Natural killer cell (primary cell): ENCODE measurements around the gene TRMT1L. TPM values are rescaled to one million over a fixed set of nuclear protein-coding genes. Genes with fewer than 3 reads are reported as not detected.
A peak's percentile ranks its signal among the peaks of the same experiment; 100 is the strongest.

ENCODE experiments used
- ATAC-seq, 3 donors: fragments of 150-1000 bp in 2 of 3; fragments of 200-7000 bp in 1 of 3; cut with Tn5 transposase; 1 replicate in 1 of 3; 2 replicates in 2 of 3; pipeline ENCODE4 v1.10.0; 2021; ENCODE audit warnings: mild to moderate bottlenecking in 2 of 3, moderate library complexity in 2 of 3
- DNase-seq, 2 donors: peaks; one replicate each; pipeline versions ENCODE4 v3.0.0 to v3.0.0-alpha.2; 2013 to 2021; ENCODE audit warnings: mixed read lengths in 1 of 2
- H3K27ac ChIP-seq: one replicate; pipeline ENCODE4 v1.5.1; 2013; ENCODE audit warnings: mild to moderate bottlenecking, low read length
- H3K27me3 ChIP-seq: one replicate; pipeline ENCODE4 v1.6.1; 2013; ENCODE audit warnings: low read length; ENCODE audit not compliant: control insufficient read depth, insufficient read depth
- H3K36me3 ChIP-seq: one replicate; pipeline ENCODE4 v1.6.1; 2013; ENCODE audit warnings: low read length; ENCODE audit not compliant: control insufficient read depth, insufficient read depth
- H3K4me1 ChIP-seq: one replicate; pipeline ENCODE4 v1.6.1; 2013; ENCODE audit warnings: low read length; ENCODE audit not compliant: control insufficient read depth, insufficient read depth
- H3K4me3 ChIP-seq: one replicate; pipeline ENCODE4 v1.5.1; 2013; ENCODE audit warnings: low read length
- H3K9me3 ChIP-seq: one replicate; pipeline ENCODE4 v1.6.1; 2013; ENCODE audit warnings: low read length; ENCODE audit not compliant: control insufficient read depth, insufficient read depth
- H3K27ac Mint-ChIP-seq, 2 donors: one replicate each; pipeline ENCODE4 v1.8.0; 2022; ENCODE audit warnings: mild to moderate bottlenecking in 2 of 2, mixed read lengths in 2 of 2, moderate library complexity in 1 of 2
- H3K27me3 Mint-ChIP-seq, 2 donors: one replicate each; pipeline ENCODE4 v1.8.0; 2022; ENCODE audit warnings: low read depth in 2 of 2, mixed read lengths in 2 of 2
- H3K36me3 Mint-ChIP-seq: one replicate; pipeline ENCODE4 v1.8.0; 2022; ENCODE audit warnings: mixed read lengths
- H3K4me1 Mint-ChIP-seq, 2 donors: one replicate each; pipeline ENCODE4 v1.8.0; 2022; ENCODE audit warnings: mixed read lengths in 2 of 2
- H3K4me3 Mint-ChIP-seq: one replicate; pipeline ENCODE4 v1.8.0; 2022; ENCODE audit warnings: mild to moderate bottlenecking, moderate library complexity, mixed read lengths
- H3K9me3 Mint-ChIP-seq, 2 donors: one replicate each; pipeline ENCODE4 v1.8.0; 2022; ENCODE audit warnings: mixed read lengths in 2 of 2
- CTCF ChIP-seq: fragments of 200-600 bp; IDR thresholded peaks from one replicate; pipeline ENCODE4 v1.8.0; 2022; ENCODE audit warnings: antibody characterized with exemption
- WGBS: methylation state at CpG from one replicate; pipeline ENCODE4 v1.1.7; 2013; ENCODE audit warnings: missing lambda C conversion rate; ENCODE audit not compliant: insufficient coverage; 5-methylcytosine and 5-hydroxymethylcytosine counted together
- intact Hi-C: fragments of 100-400 bp; cut with micrococcal nuclease; formaldehyde crosslinking; loops from one replicate; pipeline ENCODE4 v1.14.2; 2022
- total RNA-seq, 4 donors: library from RNA; stranded (reverse); fragments of 120-200 nt in 1 of 4; gene quantifications; one replicate each; pipeline versions ENCODE4 v1.2.3 to v1.2.4, GENCODE V29; 2013 to 2022

TRMT1L gene
- total RNA-seq, 3 donors from 2014 or later (not counting 1 experiment from before 2014, with no cell fraction given), result 4.4 to 8.2 (median 4.9) TPM

DNA sequence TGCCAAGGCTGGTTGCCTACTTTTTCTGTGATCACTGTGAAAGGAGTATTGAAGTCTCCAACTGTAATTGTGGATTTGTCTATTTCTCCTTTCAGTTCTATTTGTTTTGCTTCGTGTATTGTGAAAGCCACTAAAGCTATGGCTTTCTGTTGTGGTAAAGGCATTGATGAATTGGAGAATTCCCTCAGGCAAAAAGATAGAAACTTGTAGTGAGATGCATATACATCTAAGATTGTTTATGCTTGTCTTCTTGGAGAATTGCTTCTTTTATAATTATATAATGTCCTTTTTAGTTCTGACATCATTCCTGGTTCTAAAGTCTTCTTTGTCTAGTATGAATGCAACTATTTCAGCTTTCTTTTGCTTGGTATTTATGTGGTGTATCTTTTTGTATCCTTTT is 37.0 kb upstream of the TRMT1L start:
- Histone ChIP-seq H3K36me3 (no peaks in the 10 kb centered on the region), H3K9me3 (peaks cover under 1% of the 10 kb centered on the region), H3K27ac (no peak overlapping the region), H3K4me3 (no peak overlapping the region), H3K4me1 (no peaks in the 10 kb centered on the region), H3K27me3 (no peaks in the 10 kb centered on the region)
- no peak for ATAC-seq
- 73% methylated on average over 1 of the region's 1 CpG for WGBS
- Mint-ChIP-seq H3K36me3 (peaks cover 13% of the 10 kb centered on the region), H3K27me3 (no peaks in the 10 kb centered on the region), H3K27ac (no peak overlapping the region), H3K4me3 (no peak overlapping the region), H3K4me1 (no peaks in the 10 kb centered on the region), H3K9me3 (peaks cover 3 to 4% of the 10 kb centered on the region in 2 donors)
- DNase-seq, result no peak
- intact Hi-C loops, result no loop called here
- no peak for TF ChIP-seq CTCF

GRCh38 chr1:185170291-185170848 is 13.6 kb upstream of the TRMT1L start:
- Mint-ChIP-seq H3K9me3 (no peaks in the 10 kb centered on the region), H3K36me3 (peaks cover 25% of the 10 kb centered on the region)
- 32% methylated on average over 5 of the region's 5 CpGs for WGBS

GRCh38 chr1:185166106-185166505 is 9.4 kb upstream of the TRMT1L start:
- Histone ChIP-seq H3K4me3 (no peak overlapping the region), H3K9me3 (no peaks in the 10 kb centered on the region), H3K27ac (no peak overlapping the region), H3K27me3 (no peaks in the 10 kb centered on the region), H3K36me3 (peaks cover 3% of the 10 kb centered on the region), H3K4me1 (no peaks in the 10 kb centered on the region)
- Mint-ChIP-seq H3K36me3 (peaks cover 21% of the 10 kb centered on the region), H3K27me3 (no peaks in the 10 kb centered on the region), H3K4me3 (no peak overlapping the region), H3K9me3 (no peaks in the 10 kb centered on the region), H3K27ac (no peak overlapping the region), H3K4me1 (peaks cover 0 to 5% of the 10 kb centered on the region in 2 donors)
- TF ChIP-seq CTCF, result no peak
- WGBS, result no CpG with 5 or more reads among the region's 1 CpG
- intact Hi-C loops, result no loop called here
- no peak for ATAC-seq
- DNase-seq, result no peak

More at GRCh38 chr1:185170291-185170848, 13.6 kb upstream of the TRMT1L start:
- Histone ChIP-seq H3K27ac (no peak overlapping the region), H3K36me3 (peaks cover 3% of the 10 kb centered on the region), H3K4me3 (no peak overlapping the region), H3K9me3 (no peaks in the 10 kb centered on the region), H3K4me1 (no peaks in the 10 kb centered on the region), H3K27me3 (no peaks in the 10 kb centered on the region)
- DNase-seq (peak in 1 of 2 donors; percentile 74), ATAC-seq (peak; percentile 53 to 82 (median 80))
- H3K27ac Mint-ChIP-seq, result no peak overlapping the region
- no peak overlapping the region for H3K4me3 Mint-ChIP-seq
- no peaks in the 10 kb centered on the region for H3K27me3 Mint-ChIP-seq
- peak; percentile 55 for TF ChIP-seq CTCF
- peaks cover 0 to 5% of the 10 kb centered on the region in 2 donors for H3K4me1 Mint-ChIP-seq
- intact Hi-C loops, result loop anchor here (1.0 kb wide), 1 partner anchor 365 kb away; no protein-coding TSS in a partner anchor

DNA sequence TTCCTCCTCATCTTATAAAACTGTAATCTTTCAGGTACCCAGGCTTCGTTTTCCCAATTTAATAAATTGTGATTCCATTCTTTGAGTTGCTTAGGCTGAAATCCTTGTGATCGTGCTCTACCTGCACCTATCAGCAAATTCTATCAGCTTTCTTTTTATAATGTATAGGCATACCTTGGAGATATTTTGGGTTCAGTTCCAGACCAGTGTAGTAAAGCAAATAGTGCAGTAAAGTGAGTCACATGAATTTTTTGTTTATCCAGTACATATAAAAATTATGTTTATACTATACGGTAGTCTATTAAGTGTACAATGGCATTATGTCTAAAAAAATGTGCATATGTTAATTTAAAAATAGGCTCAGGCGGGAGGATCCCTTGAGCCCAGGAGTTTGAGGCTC is 5.7 kb upstream of the TRMT1L start:
- ATAC-seq (no peak), DNase-seq (no peak)
- no peak for TF ChIP-seq CTCF
- Histone ChIP-seq H3K4me3 (no peak overlapping the region), H3K27me3 (no peaks in the 10 kb centered on the region), H3K36me3 (no peaks in the 10 kb centered on the region), H3K4me1 (peaks cover 4% of the 10 kb centered on the region), H3K27ac (no peak overlapping the region), H3K9me3 (no peaks in the 10 kb centered on the region)
- Mint-ChIP-seq H3K4me1 (peaks cover 8 to 10% of the 10 kb centered on the region in 2 donors), H3K9me3 (no peaks in the 10 kb centered on the region), H3K4me3 (no peak overlapping the region), H3K27me3 (no peaks in the 10 kb centered on the region), H3K36me3 (peaks cover 16% of the 10 kb centered on the region), H3K27ac (no peak overlapping the region)
- WGBS, result 91% methylated on average over 3 of the region's 4 CpGs
- intact Hi-C loops, result no loop called here
